CD14-positive monocyte (primary cell): ENCODE data around the gene RSBN1. TPM values are rescaled to one million over a fixed set of nuclear protein-coding genes. Genes with fewer than 3 reads are reported as not detected.
"Not testable (repeated sequence)": the region's sequence is repeated elsewhere in the genome, so short reads cannot be mapped to it uniquely, and the experiment has no call there.

ENCODE experiments used
- DNase-seq, 3 donors: peaks; one replicate each; pipeline ENCODE4 v3.0.0-alpha.2; 2011 to 2022
- H2AFZ ChIP-seq: 2 replicates; pipeline ENCODE4 v1.6.0; 2012; ENCODE audit warnings: mild to moderate bottlenecking, low read depth, low read length, inconsistent platforms; ENCODE audit not compliant: insufficient read depth, poor library complexity, severe bottlenecking
- H3K27ac ChIP-seq, 2 donors: 1 replicate in 1 of 2; 2 replicates in 1 of 2; pipeline ENCODE4 v1.5.1; 2012 to 2013; ENCODE audit warnings: low read length in 2 of 2, control low read depth in 1 of 2, inconsistent platforms in 1 of 2, low read depth in 1 of 2, mild to moderate bottlenecking in 1 of 2
- H3K27me3 ChIP-seq, 2 donors: one replicate each; pipeline versions ENCODE4 v1.6.0 to v1.6.1; 2011 to 2013; ENCODE audit warnings: low read length in 2 of 2; ENCODE audit not compliant: control insufficient read depth in 2 of 2, insufficient read depth in 2 of 2
- H3K36me3 ChIP-seq, 2 donors: replicated peaks in 1 of 2; 1 replicate in 1 of 2; 2 replicates in 1 of 2; pipeline versions ENCODE4 v1.5.1 to v1.6.1; 2012 to 2013; ENCODE audit warnings: low read length in 2 of 2, control low read depth in 1 of 2, inconsistent platforms in 1 of 2, mild to moderate bottlenecking in 1 of 2; ENCODE audit not compliant: insufficient read depth in 2 of 2, control insufficient read depth in 1 of 2
- H3K4me1 ChIP-seq, 2 donors: 1 replicate in 1 of 2; 2 replicates in 1 of 2; pipeline versions ENCODE4 v1.5.1 to v1.6.1; 2012 to 2013; ENCODE audit warnings: low read length in 2 of 2, control low read depth in 1 of 2, inconsistent platforms in 1 of 2, mild to moderate bottlenecking in 1 of 2, moderate library complexity in 1 of 2; ENCODE audit not compliant: insufficient read depth in 2 of 2, control insufficient read depth in 1 of 2
- H3K4me2 ChIP-seq: replicated peaks from 2 replicates; pipeline ENCODE3; 2012; ENCODE audit warnings: low read length, moderate library complexity, mild to moderate bottlenecking; ENCODE audit not compliant: poor library complexity, severe bottlenecking; ENCODE audit errors: extremely low read depth
- H3K4me3 ChIP-seq, 3 experiments: fragments of 200-600 bp in 1 of 3; sonication (generic) in 1 of 3; replicated peaks in 1 of 3; 1 replicate in 2 of 3; 2 replicates in 1 of 3; pipeline ENCODE4 v1.5.1; 2011 to 2013; ENCODE audit warnings: low read length in 3 of 3, mild to moderate bottlenecking in 3 of 3, control low read depth in 2 of 3, low read depth in 2 of 3, inconsistent platforms in 1 of 3, moderate library complexity in 1 of 3
- H3K79me2 ChIP-seq: 2 replicates; pipeline ENCODE4 v1.6.0; 2012; ENCODE audit warnings: mild to moderate bottlenecking, control low read depth, inconsistent platforms, low read length, moderate library complexity; ENCODE audit not compliant: insufficient read depth
- H3K9ac ChIP-seq: 2 replicates; pipeline ENCODE4 v1.6.0; 2017; ENCODE audit warnings: low read length, mild to moderate bottlenecking; ENCODE audit not compliant: insufficient read depth, poor library complexity, severe bottlenecking
- H3K9me3 ChIP-seq, 2 donors: replicated peaks in 1 of 2; 1 replicate in 1 of 2; 2 replicates in 1 of 2; pipeline versions ENCODE4 v1.5.1 to v1.6.1; 2012 to 2013; ENCODE audit warnings: low read length in 2 of 2, control low read depth in 1 of 2; ENCODE audit not compliant: control insufficient read depth in 1 of 2, insufficient read depth in 1 of 2
- H4K20me1 ChIP-seq: 2 replicates; pipeline ENCODE4 v1.6.0; 2012; ENCODE audit warnings: mild to moderate bottlenecking, low read length, control low read depth, moderate library complexity; ENCODE audit not compliant: insufficient read depth
- H3K27ac Mint-ChIP-seq, 7 donors: one replicate each; pipeline ENCODE4 v1.8.0; 2020; ENCODE audit warnings: mild to moderate bottlenecking in 7 of 7, mixed read lengths in 7 of 7, moderate library complexity in 6 of 7, inconsistent platforms in 2 of 7
- H3K27me3 Mint-ChIP-seq, 3 donors: one replicate each; pipeline ENCODE4 v1.8.0; 2021 to 2022; ENCODE audit warnings: low read depth in 3 of 3, mild to moderate bottlenecking in 3 of 3, mixed read lengths in 3 of 3, moderate library complexity in 3 of 3, inconsistent platforms in 1 of 3
- H3K36me3 Mint-ChIP-seq, 2 donors: one replicate each; pipeline ENCODE4 v1.8.0; 2020; ENCODE audit warnings: mixed read lengths in 2 of 2, inconsistent platforms in 1 of 2, mild to moderate bottlenecking in 1 of 2
- H3K4me1 Mint-ChIP-seq: one replicate; pipeline ENCODE4 v1.8.0; 2020; ENCODE audit warnings: mild to moderate bottlenecking, mixed read lengths
- H3K4me3 Mint-ChIP-seq, 2 donors: one replicate each; pipeline ENCODE4 v1.8.0; 2020; ENCODE audit warnings: mild to moderate bottlenecking in 2 of 2, mixed read lengths in 2 of 2, moderate library complexity in 1 of 2
- H3K9me3 Mint-ChIP-seq, 7 donors: one replicate each; pipeline ENCODE4 v1.8.0; 2020 to 2022; ENCODE audit warnings: mixed read lengths in 7 of 7, mild to moderate bottlenecking in 6 of 7, moderate library complexity in 6 of 7, inconsistent platforms in 2 of 7
- WGBS: methylation state at CpG from one replicate; pipeline ENCODE4 v1.1.5; 2013; ENCODE audit warnings: missing lambda C conversion rate; ENCODE audit not compliant: insufficient coverage; 5-methylcytosine and 5-hydroxymethylcytosine counted together
- intact Hi-C, 2 donors: fragments of 100-400 bp; cut with micrococcal nuclease; formaldehyde crosslinking; loops; one replicate each; pipeline versions ENCODE4 v1.15.0 to v1.15.1; 2023
- polyA plus RNA-seq, 3 donors: library from polyadenylated mRNA; depleted of rRNA in 1 of 3; unstranded in 2 of 3; stranded (reverse) in 1 of 3; fragments of 300-500 nt in 2 of 3; fragments of >200 nt in 1 of 3; fragmentation: Illumina TruSeq in 2 of 3; gene quantifications; 1 replicate in 2 of 3; 2 replicates in 1 of 3; pipeline ENCODE4 v1.2.3, GENCODE V29; 2012 to 2021
- TF ChIP-seq, protein P1 (sequence below): fragments of 200-600 bp; IDR thresholded peaks from one replicate; pipeline ENCODE4 v1.8.0; 2022; ENCODE audit warnings: antibody characterized with exemption, mild to moderate bottlenecking

The RSBN1 gene
- polyA plus RNA-seq, 3 donors, result 6.5 to 9.0 (median 8.9) TPM

DNA sequence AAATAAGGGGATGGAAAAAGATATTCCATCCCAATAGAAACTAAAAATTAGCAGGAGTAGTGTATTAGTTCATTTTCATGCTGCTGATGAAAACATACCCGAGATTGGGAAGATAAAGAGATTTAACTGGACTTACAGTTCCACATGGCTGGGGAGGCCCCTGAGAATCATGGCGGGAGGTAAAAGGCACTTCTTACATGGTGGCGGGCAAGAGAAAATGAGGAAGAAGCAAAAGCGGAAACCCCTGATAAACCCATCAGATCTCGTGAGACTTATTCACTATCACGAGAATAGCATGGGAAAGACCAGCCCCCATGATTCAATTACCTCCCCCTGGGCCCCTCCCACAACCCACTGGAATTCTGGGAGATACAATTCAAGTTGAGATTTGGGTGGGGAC, 94.8 kb downstream of the RSBN1 start:
- H3K27ac Mint-ChIP-seq, H3K4me3 Mint-ChIP-seq, H3K4me3 ChIP-seq, H3K27me3 ChIP-seq, DNase-seq, H3K9ac ChIP-seq, intact Hi-C loops, H3K4me2 ChIP-seq, H3K4me1 ChIP-seq, H3K27ac ChIP-seq, H4K20me1 ChIP-seq, H3K27me3 Mint-ChIP-seq, H3K4me1 Mint-ChIP-seq, H3K79me2 ChIP-seq, H2AFZ ChIP-seq: not testable (repeated sequence)
- Mint-ChIP-seq H3K36me3 (peaks cover 70 to 84% of the 10 kb centered on the region in 2 donors), H3K9me3 (peaks cover 30 to 47% (median 42%) of the 10 kb centered on the region in 7 donors)
- 100% methylated on average over 1 of the region's 6 CpGs for WGBS
- Histone ChIP-seq H3K36me3 (peaks cover 27 to 76% of the 10 kb centered on the region in 2 donors), H3K9me3 (peaks cover 28 to 32% of the 10 kb centered on the region in 2 donors)

DNA sequence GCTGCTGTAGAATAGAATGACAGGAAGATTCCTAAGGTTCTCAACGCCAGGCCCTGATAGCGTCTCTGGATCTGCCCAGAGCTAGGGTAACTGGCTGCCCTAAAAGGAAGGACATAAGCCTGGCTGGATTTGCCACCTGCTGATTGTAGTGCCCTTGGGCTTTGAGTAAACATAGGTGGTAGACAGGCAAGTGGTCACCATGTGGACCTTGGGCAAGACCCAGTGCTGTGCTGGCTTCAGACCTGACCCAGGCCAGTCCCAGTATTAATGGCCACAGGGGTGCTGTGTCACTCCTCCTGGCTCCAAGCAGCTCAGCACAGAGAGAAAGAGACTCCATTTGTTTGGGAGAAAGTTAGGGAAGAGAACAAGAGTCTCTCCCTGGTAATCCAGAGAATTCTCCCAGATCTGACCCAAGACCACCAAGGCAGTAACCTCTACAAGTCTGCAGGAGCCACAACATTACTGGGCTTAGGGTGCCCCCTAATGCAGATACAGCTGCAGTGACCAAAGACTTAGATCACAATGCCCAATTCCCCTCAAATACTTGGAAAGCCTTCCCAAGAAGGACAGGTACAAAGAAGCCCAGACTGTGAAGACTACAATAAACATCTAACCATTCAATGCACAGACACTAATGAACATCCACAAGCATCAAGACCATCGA, 97.5 kb downstream of the RSBN1 start:
- Histone ChIP-seq H3K27me3 (no peaks in the 10 kb centered on the region), H3K4me2 (no peak overlapping the region), H3K4me1 (no peaks in the 10 kb centered on the region), H3K4me3 (no peak overlapping the region), H3K27ac (no peak overlapping the region), H3K79me2 (no peaks in the 10 kb centered on the region), H4K20me1 (no peaks in the 10 kb centered on the region), H3K9me3 (peaks cover 11 to 14% of the 10 kb centered on the region in 2 donors), H2AFZ (no peak overlapping the region), H3K36me3 (peaks cover 24 to 73% of the 10 kb centered on the region in 2 donors), H3K9ac (no peak overlapping the region)
- peaks cover 65 to 75% of the 10 kb centered on the region in 2 donors for H3K36me3 Mint-ChIP-seq
- intact Hi-C loops, result no loop called here
- no peak for DNase-seq
- H3K9me3 Mint-ChIP-seq, result peaks cover 20 to 24% (median 22%) of the 10 kb centered on the region in 7 donors
- WGBS, result 96% methylated on average over 3 of the region's 3 CpGs
- H3K27me3 Mint-ChIP-seq, result no peaks in the 10 kb centered on the region
- no peaks in the 10 kb centered on the region for H3K4me1 Mint-ChIP-seq
- no peak overlapping the region for H3K4me3 Mint-ChIP-seq
- TF ChIP-seq, protein P1, sequence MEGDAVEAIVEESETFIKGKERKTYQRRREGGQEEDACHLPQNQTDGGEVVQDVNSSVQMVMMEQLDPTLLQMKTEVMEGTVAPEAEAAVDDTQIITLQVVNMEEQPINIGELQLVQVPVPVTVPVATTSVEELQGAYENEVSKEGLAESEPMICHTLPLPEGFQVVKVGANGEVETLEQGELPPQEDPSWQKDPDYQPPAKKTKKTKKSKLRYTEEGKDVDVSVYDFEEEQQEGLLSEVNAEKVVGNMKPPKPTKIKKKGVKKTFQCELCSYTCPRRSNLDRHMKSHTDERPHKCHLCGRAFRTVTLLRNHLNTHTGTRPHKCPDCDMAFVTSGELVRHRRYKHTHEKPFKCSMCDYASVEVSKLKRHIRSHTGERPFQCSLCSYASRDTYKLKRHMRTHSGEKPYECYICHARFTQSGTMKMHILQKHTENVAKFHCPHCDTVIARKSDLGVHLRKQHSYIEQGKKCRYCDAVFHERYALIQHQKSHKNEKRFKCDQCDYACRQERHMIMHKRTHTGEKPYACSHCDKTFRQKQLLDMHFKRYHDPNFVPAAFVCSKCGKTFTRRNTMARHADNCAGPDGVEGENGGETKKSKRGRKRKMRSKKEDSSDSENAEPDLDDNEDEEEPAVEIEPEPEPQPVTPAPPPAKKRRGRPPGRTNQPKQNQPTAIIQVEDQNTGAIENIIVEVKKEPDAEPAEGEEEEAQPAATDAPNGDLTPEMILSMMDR, result no peak
- H3K27ac Mint-ChIP-seq, result peak overlapping the region in 2 of 7 donors; percentile 21 to 71

Other genes starting within 250 kb of the RSBN1 start
- 10 to 100 TPM in 2 of 3 donors, 1 to 10 TPM in 1; 6.7 to 12.2 (median 11.1) TPM for gene PHTF1, start 53.0 kb downstream of the RSBN1 start, polyA plus RNA-seq
- 10 to 100 TPM in 2 of 3 donors, 1 to 10 TPM in 1; 9.7 to 43.7 (median 29.7) TPM for gene PTPN22, start 59.2 kb upstream of the RSBN1 start, polyA plus RNA-seq
- under 1 TPM in 1 of 3 donors, not detected in 2; 0.73 TPM for gene BCL2L15, start 75.1 kb upstream of the RSBN1 start, polyA plus RNA-seq
- 10 to 100 TPM in 1 of 3 donors, 1 to 10 TPM in 2; 3.5 to 46.3 (median 6.1) TPM for gene AP4B1, start 92.3 kb upstream of the RSBN1 start, polyA plus RNA-seq
- gene DCLRE1B, start 92.8 kb upstream of the RSBN1 start, polyA plus RNA-seq, result 1 to 10 TPM; 3.0 to 5.7 (median 4.5) TPM
- gene HIPK1, start 116.8 kb upstream of the RSBN1 start, polyA plus RNA-seq, result 10 to 100 TPM; 10.1 to 57.2 (median 14.8) TPM
- gene OLFML3, start 167.0 kb upstream of the RSBN1 start, polyA plus RNA-seq, result under 1 TPM; 0.08 to 0.37 (median 0.28) TPM